HepG2 (cell line): ENCODE results near the gene DOCK2. TPM values are rescaled to one million over a fixed set of nuclear protein-coding genes. Genes with fewer than 3 reads are reported as not detected.

ENCODE experiments used
- ATAC-seq: fragments of 200-7000 bp; cut with Tn5 transposase; 3 replicates; pipeline ENCODE4 v1.9.1; 2020; ENCODE audit warnings: mild to moderate bottlenecking, moderate library complexity
- BruUV-seq: library from RNA; stranded (reverse); fragments of 400-500 nt; replicated peaks from 2 replicates; lab custom pipeline; 2021; lab: Mats Ljungman, UMichigan
- CTCF ChIA-PET: fragments of 300-600 bp; formaldehyde crosslinking; extraction: SDS; loops from one replicate; lab custom pipeline; 2021; ENCODE audit warnings: low total read pairs, inconsistent platforms, low intra/inter-chr PET ratio; lab: Yijun Ruan, JAX
- POLR2A ChIA-PET: fragments of 350-600 bp; sonication (Branson Sonifier 250); formaldehyde crosslinking; loops from one replicate; lab custom pipeline; 2020; ENCODE audit warnings: antibody characterized with exemption, inconsistent platforms; lab: Yijun Ruan, JAX
- DNase-seq: peaks from one replicate; pipeline ENCODE4 v3.0.0-alpha.2; 2015; ENCODE audit warnings: low spot score
- FAIRE-seq: peaks from 3 replicates; lab custom pipeline; 2011; peaks lifted over from hg19 to GRCh38; lab: Jason Lieb, UNC
- H2AFZ ChIP-seq: one replicate; pipeline ENCODE4 v1.6.1; 2011; ENCODE audit warnings: low read length, inconsistent platforms
- H3K27ac ChIP-seq: fragments of 300-600 bp; 3 replicates; pipeline ENCODE4 v1.8.0; 2011; ENCODE audit warnings: mixed run types, mild to moderate bottlenecking, mixed read lengths, low read length, inconsistent platforms; ENCODE audit not compliant: insufficient read depth; ENCODE audit errors: extremely low read length
- H3K27me3 ChIP-seq, 2 experiments: fragments of 200-600 bp in 1 of 2; 2 replicates in 1 of 2; 3 replicates in 1 of 2; pipeline versions ENCODE4 v1.6.0 to v1.8.0; 2011; ENCODE audit warnings: low read length in 2 of 2, mild to moderate bottlenecking in 2 of 2, moderate library complexity in 2 of 2, inconsistent platforms in 1 of 2; ENCODE audit not compliant: insufficient read depth in 2 of 2, control insufficient read depth in 1 of 2
- H3K36me3 ChIP-seq, 2 experiments: fragments of 200-600 bp in 1 of 2; replicated peaks in 1 of 2; 2 replicates in 1 of 2; 3 replicates in 1 of 2; pipeline versions ENCODE4 v1.5.1 to v1.8.0; 2011; ENCODE audit warnings: low read length in 2 of 2, inconsistent platforms in 1 of 2; ENCODE audit not compliant: insufficient read depth in 2 of 2, control insufficient read depth in 1 of 2
- H3K4me1 ChIP-seq: 2 replicates; pipeline ENCODE4 v1.5.1; 2012; ENCODE audit warnings: low read length, inconsistent platforms; ENCODE audit not compliant: insufficient read depth
- H3K4me2 ChIP-seq: 2 replicates; pipeline ENCODE4 v1.6.0; 2011; ENCODE audit warnings: low read depth, low read length, inconsistent platforms
- H3K4me3 ChIP-seq, 3 experiments: fragments of 200-600 bp in 1 of 3; sonication (generic), shearing (Covaris generic) in 1 of 3; replicated peaks in 1 of 3; 2 replicates each; pipeline ENCODE4 v1.5.1; 2011 to 2016; ENCODE audit warnings: low read length in 3 of 3, inconsistent platforms in 2 of 3, low read depth in 2 of 3, mild to moderate bottlenecking in 2 of 3, control low read depth in 1 of 3, mixed read lengths in 1 of 3; ENCODE audit not compliant: insufficient read depth in 1 of 3
- H3K79me2 ChIP-seq: one replicate; pipeline ENCODE4 v1.6.1; 2011; ENCODE audit warnings: low read length, inconsistent platforms; ENCODE audit not compliant: insufficient read depth
- H3K9ac ChIP-seq: 2 replicates; pipeline ENCODE4 v1.6.0; 2011; ENCODE audit warnings: mild to moderate bottlenecking, low read depth, low read length, inconsistent platforms; ENCODE audit not compliant: insufficient read depth
- H3K9me3 ChIP-seq: 2 replicates; pipeline ENCODE4 v1.5.1; 2012; ENCODE audit warnings: mild to moderate bottlenecking, low read length
- H4K20me1 ChIP-seq: 2 replicates; pipeline ENCODE4 v1.6.0; 2011; ENCODE audit warnings: inconsistent platforms, mild to moderate bottlenecking, low read length, moderate library complexity; ENCODE audit not compliant: insufficient read depth
- ADNP ChIP-seq: sonication (generic); formaldehyde crosslinking; IDR thresholded peaks from 2 replicates; pipeline ENCODE4 v1.4.0; 2020; ENCODE audit warnings: missing genetic modification reagents
- ARNTL ChIP-seq: sonication (generic); formaldehyde crosslinking; IDR thresholded peaks from 2 replicates; pipeline ENCODE4 v1.4.0; 2020; ENCODE audit warnings: mild to moderate bottlenecking, missing genetic modification reagents
- CBX5 ChIP-seq: sonication (generic); formaldehyde crosslinking; IDR thresholded peaks from 2 replicates; pipeline ENCODE4 v1.4.0; 2020; ENCODE audit warnings: missing genetic modification reagents, borderline replicate concordance
- E2F5 ChIP-seq: sonication (generic); formaldehyde crosslinking; conservative IDR thresholded peaks from 2 replicates; pipeline ENCODE4 v1.4.0; 2020; ENCODE audit warnings: missing genetic modification reagents
- FOXK2 ChIP-seq: fragments of 450-650 bp; IDR thresholded peaks from 2 replicates; pipeline ENCODE4 v1.6.1; 2016
- FOXM1 ChIP-seq: sonication (generic); formaldehyde crosslinking; IDR thresholded peaks from 2 replicates; pipeline ENCODE4 v1.5.0; 2020; ENCODE audit warnings: missing genetic modification reagents
- NR2F6 ChIP-seq, 2 experiments: IDR thresholded peaks; 2 replicates each; pipeline ENCODE4 v1.6.1; 2016; ENCODE audit warnings: antibody characterized with exemption in 1 of 2, mild to moderate bottlenecking in 1 of 2
- ONECUT2 ChIP-seq: sonication (generic); formaldehyde crosslinking; IDR thresholded peaks from 2 replicates; pipeline ENCODE4 v1.4.0; 2020; ENCODE audit warnings: missing genetic modification reagents
- POLR2A ChIP-seq, 2 experiments: IDR thresholded peaks; 2 replicates each; pipeline ENCODE4 v1.6.1; 2011; ENCODE audit warnings: low read depth in 2 of 2, low read length in 2 of 2, mild to moderate bottlenecking in 1 of 2, moderate library complexity in 1 of 2; ENCODE audit not compliant: insufficient read depth in 1 of 2
- STAG1 ChIP-seq: sonication (generic); formaldehyde crosslinking; IDR thresholded peaks from 2 replicates; pipeline ENCODE4 v1.4.0; 2020; ENCODE audit warnings: missing genetic modification reagents
- THRA ChIP-seq: sonication (generic); formaldehyde crosslinking; IDR thresholded peaks from 2 replicates; pipeline ENCODE4 v1.4.0; 2020; ENCODE audit warnings: missing genetic modification reagents, borderline replicate concordance
- ZFAT ChIP-seq: sonication (generic); formaldehyde crosslinking; conservative IDR thresholded peaks from 2 replicates; pipeline ENCODE4 v1.8.1; 2023; ENCODE audit warnings: missing genetic modification reagents, inconsistent platforms
- ZNF3 ChIP-seq: IDR thresholded peaks from 2 replicates; pipeline ENCODE4 v1.7.0; 2017; ENCODE audit warnings: inconsistent platforms
- ZNF782 ChIP-seq: sonication (generic); formaldehyde crosslinking; IDR thresholded peaks from 2 replicates; pipeline ENCODE4 v1.4.0; 2020; ENCODE audit warnings: missing genetic modification reagents, mild to moderate bottlenecking, borderline replicate concordance
- ZSCAN29 ChIP-seq: sonication (generic); formaldehyde crosslinking; conservative IDR thresholded peaks from 2 replicates; pipeline ENCODE4 v1.4.0; 2020; ENCODE audit warnings: mild to moderate bottlenecking, missing genetic modification reagents
- WGBS: methylation state at CpG from one replicate; pipeline ENCODE4 v1.1.6; 2017; ENCODE audit warnings: low lambda C conversion rate; 5-methylcytosine and 5-hydroxymethylcytosine counted together
- in situ Hi-C: cut with HindIII; loops from 2 replicates; pipeline ENCODE4 v1.10.0; 2017; ENCODE audit warnings: low pct_unique_long_range_greater_than_20kb; ENCODE audit not compliant: extremely low pct_ligation_motif_present
- intact Hi-C: fragments of 100-400 bp; cut with micrococcal nuclease; formaldehyde crosslinking; loops from one replicate; pipeline ENCODE4 v1.10.0; 2022; ENCODE audit not compliant: unreplicated experiment
- polyA plus RNA-seq, 8 experiments: library from polyadenylated mRNA; depleted of rRNA in 3 of 8; stranded (reverse) in 7 of 8; unstranded in 1 of 8; fragments of >200 nt; fragmentation: Illumina TruSeq in 4 of 8; extraction: Trizol in 4 of 8; gene quantifications; 2 replicates each; pipeline versions ENCODE4 v1.2.1 to v1.2.3, GENCODE V29; 2011 to 2016; ENCODE audit warnings: low read depth in 4 of 8, missing spikeins in 1 of 8, mixed read lengths in 1 of 8; ENCODE audit not compliant: insufficient read depth in 1 of 8
- total RNA-seq, 5 experiments: library from RNA; depleted of rRNA; stranded (reverse); fragments of >200 nt; fragmentation: Illumina TruSeq; extraction: Trizol; gene quantifications; 2 replicates each; pipeline ENCODE4 v1.2.3, GENCODE V29; 2016; ENCODE audit warnings: low read depth in 1 of 5
- TF ChIP-seq, protein P1 (sequence below): sonication (generic); formaldehyde crosslinking; conservative IDR thresholded peaks from 2 replicates; pipeline ENCODE4 v1.4.0; 2020; ENCODE audit warnings: missing genetic modification reagents
- TF ChIP-seq, protein P2 (sequence below), 2 experiments: sonication (generic) in 1 of 2; formaldehyde crosslinking in 1 of 2; IDR thresholded peaks; 2 replicates each; pipeline versions ENCODE4 v1.4.0 to v1.6.1; 2018 to 2020; ENCODE audit warnings: missing genetic modification reagents in 2 of 2, borderline replicate concordance in 1 of 2, low read depth in 1 of 2, mild to moderate bottlenecking in 1 of 2, missing biosample characterization in 1 of 2

DOCK2 gene
- total and polyA plus RNA-seq, 2 of the 13 experiments (the other 11 are each of a cell fraction or from before 2014, with no cell fraction given): not detected

DNA sequence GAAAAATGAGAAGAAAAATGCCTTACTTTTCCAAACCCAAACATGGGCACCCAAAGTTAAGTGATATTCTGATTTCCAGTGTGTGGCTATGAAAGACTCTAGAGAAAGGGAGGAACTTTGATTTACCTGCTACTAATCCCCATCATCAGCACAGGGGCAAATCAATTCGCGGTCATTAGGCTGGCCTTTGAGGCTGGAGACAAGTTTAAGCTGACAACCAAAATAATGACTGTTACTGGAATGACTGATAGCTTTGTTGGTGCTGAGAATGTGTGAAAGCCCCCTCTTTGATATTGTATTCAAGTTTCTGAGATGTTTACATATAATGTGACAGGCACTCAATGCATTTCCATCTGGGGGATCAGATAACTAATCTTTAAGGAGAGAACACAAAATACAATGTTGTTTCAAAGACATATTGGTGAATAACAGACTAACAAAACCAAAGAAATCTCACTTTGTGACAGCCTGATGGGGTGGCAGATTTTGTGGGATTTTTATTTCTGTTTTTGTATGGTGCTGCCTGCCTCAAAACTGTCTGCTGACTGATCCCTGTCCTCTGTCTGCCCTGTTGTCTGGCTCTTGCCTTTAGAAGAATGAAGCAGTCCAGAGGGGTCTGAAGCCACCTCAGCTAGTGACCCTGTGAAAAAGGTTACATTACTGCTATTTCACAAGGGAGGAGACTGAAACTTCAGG is 355.9 kb downstream of the DOCK2 start (continued):
- TF ChIP-seq, protein P1, sequence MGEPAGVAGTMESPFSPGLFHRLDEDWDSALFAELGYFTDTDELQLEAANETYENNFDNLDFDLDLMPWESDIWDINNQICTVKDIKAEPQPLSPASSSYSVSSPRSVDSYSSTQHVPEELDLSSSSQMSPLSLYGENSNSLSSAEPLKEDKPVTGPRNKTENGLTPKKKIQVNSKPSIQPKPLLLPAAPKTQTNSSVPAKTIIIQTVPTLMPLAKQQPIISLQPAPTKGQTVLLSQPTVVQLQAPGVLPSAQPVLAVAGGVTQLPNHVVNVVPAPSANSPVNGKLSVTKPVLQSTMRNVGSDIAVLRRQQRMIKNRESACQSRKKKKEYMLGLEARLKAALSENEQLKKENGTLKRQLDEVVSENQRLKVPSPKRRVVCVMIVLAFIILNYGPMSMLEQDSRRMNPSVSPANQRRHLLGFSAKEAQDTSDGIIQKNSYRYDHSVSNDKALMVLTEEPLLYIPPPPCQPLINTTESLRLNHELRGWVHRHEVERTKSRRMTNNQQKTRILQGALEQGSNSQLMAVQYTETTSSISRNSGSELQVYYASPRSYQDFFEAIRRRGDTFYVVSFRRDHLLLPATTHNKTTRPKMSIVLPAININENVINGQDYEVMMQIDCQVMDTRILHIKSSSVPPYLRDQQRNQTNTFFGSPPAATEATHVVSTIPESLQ (CRISPR knock-in tag): no peak
- TF ChIP-seq, protein P2, sequence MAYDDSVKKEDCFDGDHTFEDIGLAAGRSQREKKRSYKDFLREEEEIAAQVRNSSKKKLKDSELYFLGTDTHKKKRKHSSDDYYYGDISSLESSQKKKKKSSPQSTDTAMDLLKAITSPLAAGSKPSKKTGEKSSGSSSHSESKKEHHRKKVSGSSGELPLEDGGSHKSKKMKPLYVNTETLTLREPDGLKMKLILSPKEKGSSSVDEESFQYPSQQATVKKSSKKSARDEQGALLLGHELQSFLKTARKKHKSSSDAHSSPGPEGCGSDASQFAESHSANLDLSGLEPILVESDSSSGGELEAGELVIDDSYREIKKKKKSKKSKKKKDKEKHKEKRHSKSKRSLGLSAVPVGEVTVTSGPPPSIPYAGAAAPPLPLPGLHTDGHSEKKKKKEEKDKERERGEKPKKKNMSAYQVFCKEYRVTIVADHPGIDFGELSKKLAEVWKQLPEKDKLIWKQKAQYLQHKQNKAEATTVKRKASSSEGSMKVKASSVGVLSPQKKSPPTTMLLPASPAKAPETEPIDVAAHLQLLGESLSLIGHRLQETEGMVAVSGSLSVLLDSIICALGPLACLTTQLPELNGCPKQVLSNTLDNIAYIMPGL (CRISPR knock-in tag; IDR thresholded peaks at IDR 0.05; ENCODE audit: borderline replicate concordance in 1 of 2, low read depth in 1 of 2): no peak
- TF ChIP-seq THRA: no peak

DNA sequence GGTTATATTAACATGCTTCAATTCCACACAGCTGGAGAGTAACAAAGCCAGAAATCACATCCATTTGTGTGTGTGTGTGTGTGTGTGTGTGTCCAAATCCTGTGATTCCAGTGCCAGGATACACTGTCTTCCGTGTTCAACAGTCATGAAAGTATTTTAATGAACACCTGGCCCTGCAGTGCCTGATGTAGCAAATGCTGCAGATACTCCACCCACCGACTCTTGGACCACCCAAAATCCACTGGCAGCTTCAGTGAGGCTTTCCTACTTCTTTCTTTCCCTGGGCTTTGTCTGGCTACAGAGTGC is 356.4 kb downstream of the DOCK2 start:
- Histone ChIP-seq H3K36me3 (no peaks in the 10 kb centered on the region), H3K4me3 (no peak overlapping the region), H2AFZ (no peak overlapping the region), H3K9ac (no peak overlapping the region), H3K79me2 (no peaks in the 10 kb centered on the region), H4K20me1 (no peaks in the 10 kb centered on the region), H3K4me2 (no peak overlapping the region), H3K27ac (no peak overlapping the region), H3K9me3 (no peaks in the 10 kb centered on the region), H3K27me3 (peaks cover 0 to 3% of the 10 kb centered on the region in 2 experiments; a peak in 1 of 5 replicates), H3K4me1 (no peaks in the 10 kb centered on the region)
- BruUV-seq: no TSS peak
- DNase-seq (no peak), FAIRE-seq (no peak), ATAC-seq (no peak)
- ChIA-PET CTCF (no interaction called here), POLR2A (no interaction called here)
- intact Hi-C loops: no loop called here
- TF ChIP-seq E2F5 (CRISPR knock-in tag) (no peak), ZFAT (CRISPR knock-in tag) (no peak), ZSCAN29 (no peak), CBX5 (CRISPR knock-in tag) (no peak), STAG1 (CRISPR knock-in tag) (no peak), ZNF782 (CRISPR knock-in tag) (no peak), ADNP (no peak), ONECUT2 (CRISPR knock-in tag) (no peak), FOXK2 (no peak), ZNF3 (CRISPR knock-in tag) (no peak), ARNTL (CRISPR knock-in tag) (no peak), FOXM1 (CRISPR knock-in tag) (no peak), POLR2A (IDR thresholded peaks at IDR 0.05; ENCODE audit: insufficient read depth in 1 of 2, low read depth in 2 of 2, low read length in 2 of 2) (no peak), NR2F6 (IDR thresholded peaks at IDR 0.05) (no peak), NR2F6 (CRISPR knock-in tag; IDR thresholded peaks at IDR 0.05) (no peak)
- WGBS: 0% methylated on average over 2 of the region's 2 CpGs
- in situ Hi-C loops: no loop called here
